PC-3 (cell line): ENCODE data around the gene SH3BGR. TPM values are rescaled to one million over a fixed set of nuclear protein-coding genes. Genes with fewer than 3 reads are reported as not detected.

Experiments
- ATAC-seq: fragments of 200-7000 bp; cut with Tn5 transposase; 2 replicates; pipeline ENCODE4 v1.9.1; 2020; ENCODE audit warnings: mild to moderate bottlenecking, moderate library complexity
- BruUV-seq: library from RNA; stranded (reverse); fragments of 400-500 nt; replicated peaks from 2 replicates; lab custom pipeline; 2021; lab: Mats Ljungman, UMichigan
- CTCF ChIA-PET: fragments of 300-600 bp; sonication (Branson Sonifier 250); formaldehyde crosslinking; loops from one replicate; lab custom pipeline; 2022; ENCODE audit warnings: antibody characterized with exemption; lab: Charles Lee
- POLR2A ChIA-PET: fragments of 300-600 bp; sonication (Branson Sonifier 250); formaldehyde crosslinking; loops from one replicate; lab custom pipeline; 2022; ENCODE audit warnings: antibody characterized with exemption; ENCODE audit not compliant: unreplicated experiment; lab: Charles Lee
- DNase-seq: peaks from one replicate; pipeline ENCODE4 v3.0.0-alpha.2; 2015
- H2AFZ ChIP-seq: fragments of 300-600 bp; sonication (generic); 2 replicates; pipeline ENCODE4 v1.6.0; 2016; ENCODE audit warnings: antibody characterized with exemption, low read length
- H3F3A ChIP-seq: fragments of 300-600 bp; sonication (generic); one replicate; pipeline ENCODE4 v1.6.0; 2017; ENCODE audit warnings: antibody characterized with exemption, low read length, control low read depth, mild to moderate bottlenecking; ENCODE audit not compliant: unreplicated experiment
- H3K27ac ChIP-seq: fragments of 300-600 bp; sonication (generic); 2 replicates; pipeline ENCODE4 v1.5.1; 2016; ENCODE audit warnings: mild to moderate bottlenecking, low read length
- H3K27me3 ChIP-seq: fragments of 300-600 bp; sonication (generic); 2 replicates; pipeline ENCODE4 v1.6.1; 2016; ENCODE audit warnings: low read length, mixed read lengths
- H3K36me3 ChIP-seq: fragments of 300-600 bp; sonication (generic); 2 replicates; pipeline ENCODE4 v1.6.1; 2016; ENCODE audit warnings: low read depth, mixed run types, low read length, mixed read lengths
- H3K4me1 ChIP-seq: fragments of 300-600 bp; sonication (generic); 2 replicates; pipeline ENCODE4 v1.5.1; 2016; ENCODE audit warnings: low read length; ENCODE audit not compliant: insufficient read depth
- H3K4me2 ChIP-seq: fragments of 300-600 bp; sonication (generic); 2 replicates; pipeline ENCODE4 v1.6.0; 2016; ENCODE audit warnings: low read length
- H3K4me3 ChIP-seq: fragments of 300-600 bp; sonication (generic); 2 replicates; pipeline ENCODE4 v1.5.1; 2016; ENCODE audit warnings: mild to moderate bottlenecking, low read length, mixed read lengths
- H3K79me2 ChIP-seq: fragments of 300-600 bp; sonication (generic); 2 replicates; pipeline ENCODE4 v1.6.1; 2017; ENCODE audit warnings: low read length, mixed read lengths
- H3K9ac ChIP-seq: fragments of 300-600 bp; sonication (generic); 2 replicates; pipeline ENCODE4 v1.6.0; 2016; ENCODE audit warnings: mild to moderate bottlenecking, low read length
- H3K9me2 ChIP-seq: fragments of 300-600 bp; sonication (generic); replicated peaks from 2 replicates; pipeline ENCODE4 v1.6.1; 2016; ENCODE audit warnings: mixed run types, low read length, mixed read lengths
- H3K9me3 ChIP-seq: fragments of 300-600 bp; sonication (generic); 2 replicates; pipeline ENCODE4 v1.6.1; 2016; ENCODE audit warnings: low read length, mixed read lengths
- H4K20me1 ChIP-seq: fragments of 300-600 bp; sonication (generic); 2 replicates; pipeline ENCODE4 v1.6.1; 2016; ENCODE audit warnings: low read length, mixed read lengths
- EZH2 ChIP-seq: fragments of 300-600 bp; sonication (generic); IDR thresholded peaks from one replicate; pipeline ENCODE4 v1.6.1; 2017; ENCODE audit warnings: antibody characterized with exemption, mild to moderate bottlenecking, low read length; ENCODE audit not compliant: unreplicated experiment
- EZH2phosphoT487 ChIP-seq: fragments of 300-600 bp; sonication (generic); IDR thresholded peaks from 2 replicates; pipeline ENCODE4 v1.6.1; 2018; ENCODE audit warnings: mild to moderate bottlenecking, antibody characterized with exemption, low read length, borderline replicate concordance
- intact Hi-C: fragments of 100-400 bp; cut with micrococcal nuclease; formaldehyde crosslinking; loops from 2 replicates; pipeline ENCODE4 v1.9.0; 2023
- total RNA-seq: library from RNA; depleted of rRNA; stranded (reverse); fragments of >200 nt; gene quantifications from 2 replicates; pipeline ENCODE4 v1.2.3, GENCODE V29; 2014
- TF ChIP-seq, protein P1 (sequence below): fragments of 300-600 bp; sonication (generic); conservative IDR thresholded peaks from 2 replicates; pipeline ENCODE4 v1.5.1; 2017; ENCODE audit warnings: antibody characterized with exemption, low read depth, mild to moderate bottlenecking, low read length

The SH3BGR gene
- total RNA-seq, 1 experiment from 2014 or later: 1.3 TPM

DNA sequence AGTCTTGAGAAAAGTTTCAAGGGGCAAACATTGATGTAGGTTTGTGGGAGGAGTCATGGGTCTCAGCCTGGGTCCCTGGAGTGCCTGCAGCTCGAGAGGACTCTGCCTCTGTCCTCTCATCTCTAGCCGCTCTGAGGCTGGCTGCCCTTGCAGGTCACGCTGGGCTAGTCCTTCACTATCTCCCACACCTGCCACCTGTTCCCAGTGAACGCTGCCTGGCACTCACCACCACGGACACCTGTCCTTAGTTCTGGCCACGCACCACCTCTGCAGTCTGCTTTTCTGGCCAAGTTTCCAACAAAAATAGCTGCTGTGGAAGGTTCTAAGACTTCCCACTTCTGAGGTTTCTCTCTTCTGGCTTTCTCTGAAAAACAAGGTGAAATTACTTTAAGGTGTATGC, 52.5 kb downstream of the SH3BGR start:
- Histone ChIP-seq H3K4me3 (no peak overlapping the region), H3K27me3 (no peaks in the 10 kb centered on the region), H3K27ac (no peak overlapping the region), H3K36me3 (no peaks in the 10 kb centered on the region), H3K9me3 (no peaks in the 10 kb centered on the region), H4K20me1 (no peaks in the 10 kb centered on the region), H3K79me2 (no peaks in the 10 kb centered on the region), H3K9ac (no peak overlapping the region), H3K4me2 (no peak overlapping the region), H2AFZ (no peak overlapping the region), H3F3A (no peaks in the 10 kb centered on the region), H3K4me1 (no peaks in the 10 kb centered on the region), H3K9me2 (no peaks in the 10 kb centered on the region)
- TF ChIP-seq, protein P1, sequence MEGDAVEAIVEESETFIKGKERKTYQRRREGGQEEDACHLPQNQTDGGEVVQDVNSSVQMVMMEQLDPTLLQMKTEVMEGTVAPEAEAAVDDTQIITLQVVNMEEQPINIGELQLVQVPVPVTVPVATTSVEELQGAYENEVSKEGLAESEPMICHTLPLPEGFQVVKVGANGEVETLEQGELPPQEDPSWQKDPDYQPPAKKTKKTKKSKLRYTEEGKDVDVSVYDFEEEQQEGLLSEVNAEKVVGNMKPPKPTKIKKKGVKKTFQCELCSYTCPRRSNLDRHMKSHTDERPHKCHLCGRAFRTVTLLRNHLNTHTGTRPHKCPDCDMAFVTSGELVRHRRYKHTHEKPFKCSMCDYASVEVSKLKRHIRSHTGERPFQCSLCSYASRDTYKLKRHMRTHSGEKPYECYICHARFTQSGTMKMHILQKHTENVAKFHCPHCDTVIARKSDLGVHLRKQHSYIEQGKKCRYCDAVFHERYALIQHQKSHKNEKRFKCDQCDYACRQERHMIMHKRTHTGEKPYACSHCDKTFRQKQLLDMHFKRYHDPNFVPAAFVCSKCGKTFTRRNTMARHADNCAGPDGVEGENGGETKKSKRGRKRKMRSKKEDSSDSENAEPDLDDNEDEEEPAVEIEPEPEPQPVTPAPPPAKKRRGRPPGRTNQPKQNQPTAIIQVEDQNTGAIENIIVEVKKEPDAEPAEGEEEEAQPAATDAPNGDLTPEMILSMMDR: no peak
- TF ChIP-seq EZH2: no peak
- TF ChIP-seq EZH2phosphoT487: no peak
- CTCF ChIA-PET: no interaction called here
- POLR2A ChIA-PET: no interaction called here
- DNase-seq: no peak
- BruUV-seq: no TSS peak
- no peak for ATAC-seq
- intact Hi-C loops: no loop called here

DNA sequence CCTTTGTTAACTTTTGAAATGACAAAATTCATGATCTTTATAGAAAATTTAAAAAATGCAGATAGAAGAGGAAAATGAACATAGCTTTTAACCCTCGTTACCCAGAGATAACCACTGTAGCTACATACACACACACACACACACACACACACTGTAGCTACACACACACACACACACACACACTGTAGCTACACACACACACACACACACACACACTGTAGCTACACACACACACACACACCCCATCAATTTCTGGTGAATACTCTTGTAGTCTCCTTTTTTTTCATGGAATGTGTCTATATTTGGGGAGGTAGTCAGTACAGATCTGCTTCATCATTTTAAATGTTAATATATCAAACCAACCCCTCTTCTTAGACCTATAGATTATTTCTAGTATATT, 58.5 kb downstream of the SH3BGR start:
- no peak for TF ChIP-seq EZH2phosphoT487
- no peak for TF ChIP-seq EZH2
- TF ChIP-seq, protein P1: no peak
- Histone ChIP-seq H3K4me2 (no peak overlapping the region), H3K9me2 (no peaks in the 10 kb centered on the region), H3K9ac (no peak overlapping the region), H3K27me3 (no peaks in the 10 kb centered on the region), H4K20me1 (no peaks in the 10 kb centered on the region), H3K27ac (no peak overlapping the region), H3K4me3 (no peak overlapping the region), H3K9me3 (no peaks in the 10 kb centered on the region), H3F3A (no peaks in the 10 kb centered on the region), H3K4me1 (no peaks in the 10 kb centered on the region), H3K79me2 (no peaks in the 10 kb centered on the region), H3K36me3 (no peaks in the 10 kb centered on the region), H2AFZ (no peak overlapping the region)
- no TSS peak for BruUV-seq
- DNase-seq (no peak), ATAC-seq (no peak)
- POLR2A ChIA-PET: interaction anchor here (0.6 kb wide), 1 partner anchor 137 kb away, joined by 6 read pairs; no protein-coding TSS in a partner anchor
- intact Hi-C loops: no loop called here
- CTCF ChIA-PET: interaction anchor here (0.6 kb wide), 1 partner anchor 136 kb away, joined by 5 read pairs; no protein-coding TSS in a partner anchor

DNA sequence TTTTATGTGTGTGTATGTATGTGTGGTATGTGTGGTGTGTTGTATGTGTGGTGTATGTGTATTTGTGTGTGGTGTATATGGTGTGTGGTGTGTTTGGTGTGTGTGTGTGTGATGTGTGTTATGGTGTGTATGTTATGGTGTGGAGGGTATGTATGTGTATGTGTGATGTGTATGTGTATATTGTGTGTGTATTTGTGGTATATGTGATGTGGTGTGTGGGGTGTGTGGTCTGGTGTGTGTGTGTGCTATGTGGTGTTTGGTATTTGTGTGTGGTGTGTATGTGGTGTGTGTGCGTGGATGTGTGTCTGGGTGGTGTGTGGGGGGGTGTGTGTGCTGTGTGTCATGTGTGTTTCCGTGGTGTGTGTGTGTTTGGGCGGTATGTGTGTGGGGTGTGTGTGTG, 59.3 kb downstream of the SH3BGR start:
- Histone ChIP-seq H3K4me3 (no peak overlapping the region), H2AFZ (no peak overlapping the region), H3K4me2 (no peak overlapping the region), H3K4me1 (no peaks in the 10 kb centered on the region), H3K27me3 (no peaks in the 10 kb centered on the region), H3K36me3 (no peaks in the 10 kb centered on the region), H4K20me1 (no peaks in the 10 kb centered on the region), H3K9me3 (no peaks in the 10 kb centered on the region), H3F3A (no peaks in the 10 kb centered on the region), H3K79me2 (no peaks in the 10 kb centered on the region), H3K27ac (no peak overlapping the region), H3K9me2 (no peaks in the 10 kb centered on the region), H3K9ac (no peak overlapping the region)
- DNase-seq (no peak), ATAC-seq (no peak)
- no TSS peak for BruUV-seq
- no peak for TF ChIP-seq EZH2phosphoT487
- no peak for TF ChIP-seq EZH2
- TF ChIP-seq, protein P1: no peak
- POLR2A ChIA-PET: no interaction called here
- intact Hi-C loops: no loop called here
- CTCF ChIA-PET: no interaction called here
